PC-9 (cell line): ENCODE measurements around the gene FLNB. TPM values are rescaled to one million over a fixed set of nuclear protein-coding genes. Genes with fewer than 3 reads are reported as not detected.

Source experiments
- BruUV-seq: library from RNA; stranded (reverse); fragments of 400-500 nt; replicated peaks from 2 replicates; lab custom pipeline; 2021; lab: Mats Ljungman, UMichigan
- CTCF ChIA-PET: fragments of 300-600 bp; sonication (Branson Sonifier 250); formaldehyde crosslinking; loops from one replicate; lab custom pipeline; 2022; ENCODE audit warnings: antibody characterized with exemption; lab: Charles Lee
- POLR2A ChIA-PET: fragments of 300-600 bp; sonication (Branson Sonifier 250); formaldehyde crosslinking; loops from one replicate; lab custom pipeline; 2022; ENCODE audit warnings: antibody characterized with exemption; ENCODE audit not compliant: unreplicated experiment; lab: Charles Lee
- DNase-seq, 2 experiments: peaks; one replicate each; pipeline versions ENCODE4 v3.0.0 to v3.0.0-alpha.2; 2015 to 2022; ENCODE audit warnings: mixed read lengths in 1 of 2
- H2AFZ ChIP-seq: fragments of 200-600 bp; sonication (generic); 2 replicates; pipeline ENCODE4 v1.8.1; 2017; ENCODE audit warnings: antibody characterized with exemption
- H3F3A ChIP-seq: fragments of 200-600 bp; sonication (generic); 2 replicates; pipeline ENCODE4 v1.8.1; 2017; ENCODE audit warnings: antibody characterized with exemption, mild to moderate bottlenecking, low read depth; ENCODE audit not compliant: insufficient read depth
- H3K27ac ChIP-seq: fragments of 200-600 bp; sonication (generic); 2 replicates; pipeline ENCODE4 v1.6.1; 2016; ENCODE audit warnings: mixed run types
- H3K27me3 ChIP-seq: fragments of 200-600 bp; sonication (generic); 2 replicates; pipeline ENCODE4 v1.6.1; 2016; ENCODE audit warnings: low read depth, mixed run types; ENCODE audit not compliant: insufficient read depth
- H3K36me3 ChIP-seq: fragments of 200-600 bp; sonication (generic); 2 replicates; pipeline ENCODE4 v1.6.1; 2016; ENCODE audit warnings: low read depth, mixed run types
- H3K4me1 ChIP-seq: fragments of 200-600 bp; sonication (generic); replicated peaks from 2 replicates; pipeline ENCODE4 v1.6.1; 2016; ENCODE audit warnings: mixed run types; ENCODE audit not compliant: insufficient read depth
- H3K4me2 ChIP-seq: fragments of 200-600 bp; sonication (generic); 2 replicates; pipeline ENCODE4 v1.6.1; 2017; ENCODE audit warnings: mixed run types
- H3K4me3 ChIP-seq: fragments of 200-600 bp; sonication (generic); 2 replicates; pipeline ENCODE4 v1.6.1; 2016; ENCODE audit warnings: mixed run types
- H3K79me2 ChIP-seq: fragments of 200-600 bp; sonication (generic); 2 replicates; pipeline ENCODE4 v1.6.1; 2017; ENCODE audit warnings: low read depth, mixed run types
- H3K9me2 ChIP-seq: fragments of 200-600 bp; sonication (generic); 2 replicates; pipeline ENCODE4 v1.8.1; 2017; ENCODE audit warnings: mild to moderate bottlenecking; ENCODE audit not compliant: insufficient read depth
- H3K9me3 ChIP-seq: fragments of 200-600 bp; sonication (generic); 2 replicates; pipeline ENCODE4 v1.8.1; 2016; ENCODE audit warnings: low read depth; ENCODE audit not compliant: insufficient read depth
- H4K20me1 ChIP-seq: fragments of 200-600 bp; sonication (generic); 2 replicates; pipeline ENCODE4 v1.8.1; 2017; ENCODE audit not compliant: insufficient read depth
- EZH2 ChIP-seq: fragments of 200-600 bp; sonication (generic); IDR thresholded peaks from 2 replicates; pipeline ENCODE4 v1.8.0; 2017; ENCODE audit warnings: antibody characterized with exemption, low read depth
- intact Hi-C: fragments of 100-400 bp; cut with micrococcal nuclease; formaldehyde crosslinking; loops from one replicate; pipeline ENCODE4 v1.10.0; 2022; ENCODE audit not compliant: unreplicated experiment
- total RNA-seq: library from RNA; stranded (reverse); gene quantifications from 2 replicates; pipeline ENCODE4 v1.2.3, GENCODE V29; 2021
- TF ChIP-seq, protein P1 (sequence below): fragments of 200-600 bp; sonication (generic); conservative IDR thresholded peaks from 2 replicates; pipeline ENCODE4 v1.6.1; 2017; ENCODE audit warnings: mixed run types, antibody characterized with exemption, mild to moderate bottlenecking, moderate library complexity

FLNB gene
- total RNA-seq, 1 experiment from 2014 or later: 349 TPM

DNA sequence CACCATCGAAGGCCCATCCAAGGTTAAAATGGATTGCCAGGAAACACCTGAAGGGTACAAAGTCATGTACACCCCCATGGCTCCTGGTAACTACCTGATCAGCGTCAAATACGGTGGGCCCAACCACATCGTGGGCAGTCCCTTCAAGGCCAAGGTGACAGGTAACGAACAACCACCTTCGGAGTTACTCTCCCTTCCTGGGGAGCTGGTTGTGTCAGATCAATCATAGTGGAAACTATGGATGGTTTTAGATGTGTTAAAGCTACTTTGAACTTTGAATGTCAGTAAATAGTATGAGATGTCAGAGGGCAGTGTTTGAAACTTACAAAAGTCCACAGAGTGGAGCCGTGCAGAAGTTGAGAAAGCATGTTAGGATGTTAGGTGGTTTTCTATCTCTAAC, 160.3 kb downstream of the FLNB start:
- Histone ChIP-seq H3K4me1 (no peaks in the 10 kb centered on the region), H3K27ac (no peak overlapping the region), H3K9me2 (no peaks in the 10 kb centered on the region), H3K36me3 (peaks cover 32% of the 10 kb centered on the region), H3K4me3 (no peak overlapping the region), H4K20me1 (no peaks in the 10 kb centered on the region; the same call in 1 of the 2 replicates), H3K79me2 (no peaks in the 10 kb centered on the region), H2AFZ (no peak overlapping the region), H3K27me3 (no peaks in the 10 kb centered on the region), H3F3A (peaks cover 54% of the 10 kb centered on the region; the same call in 1 of the 2 replicates), H3K4me2 (no peak overlapping the region), H3K9me3 (no peaks in the 10 kb centered on the region)
- BruUV-seq: no TSS peak
- no peak for DNase-seq
- intact Hi-C loops: no loop called here
- TF ChIP-seq EZH2: no peak
- TF ChIP-seq, protein P1, sequence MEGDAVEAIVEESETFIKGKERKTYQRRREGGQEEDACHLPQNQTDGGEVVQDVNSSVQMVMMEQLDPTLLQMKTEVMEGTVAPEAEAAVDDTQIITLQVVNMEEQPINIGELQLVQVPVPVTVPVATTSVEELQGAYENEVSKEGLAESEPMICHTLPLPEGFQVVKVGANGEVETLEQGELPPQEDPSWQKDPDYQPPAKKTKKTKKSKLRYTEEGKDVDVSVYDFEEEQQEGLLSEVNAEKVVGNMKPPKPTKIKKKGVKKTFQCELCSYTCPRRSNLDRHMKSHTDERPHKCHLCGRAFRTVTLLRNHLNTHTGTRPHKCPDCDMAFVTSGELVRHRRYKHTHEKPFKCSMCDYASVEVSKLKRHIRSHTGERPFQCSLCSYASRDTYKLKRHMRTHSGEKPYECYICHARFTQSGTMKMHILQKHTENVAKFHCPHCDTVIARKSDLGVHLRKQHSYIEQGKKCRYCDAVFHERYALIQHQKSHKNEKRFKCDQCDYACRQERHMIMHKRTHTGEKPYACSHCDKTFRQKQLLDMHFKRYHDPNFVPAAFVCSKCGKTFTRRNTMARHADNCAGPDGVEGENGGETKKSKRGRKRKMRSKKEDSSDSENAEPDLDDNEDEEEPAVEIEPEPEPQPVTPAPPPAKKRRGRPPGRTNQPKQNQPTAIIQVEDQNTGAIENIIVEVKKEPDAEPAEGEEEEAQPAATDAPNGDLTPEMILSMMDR: no peak
- POLR2A ChIA-PET: no interaction called here
- CTCF ChIA-PET: no interaction called here

DNA sequence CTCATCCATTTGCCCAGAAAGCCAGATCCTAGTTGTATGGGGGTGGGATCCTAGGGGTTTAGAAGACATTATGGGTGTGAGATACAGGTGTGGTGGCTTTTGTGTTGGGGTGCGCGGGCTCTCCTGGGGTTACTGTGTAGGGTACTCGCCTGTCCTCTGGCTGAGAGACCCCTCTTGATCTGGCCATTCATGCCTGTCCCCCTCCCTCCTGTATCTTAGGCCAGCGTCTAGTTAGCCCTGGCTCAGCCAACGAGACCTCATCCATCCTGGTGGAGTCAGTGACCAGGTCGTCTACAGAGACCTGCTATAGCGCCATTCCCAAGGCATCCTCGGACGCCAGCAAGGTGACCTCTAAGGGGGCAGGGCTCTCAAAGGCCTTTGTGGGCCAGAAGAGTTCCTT, 161.1 kb downstream of the FLNB start:
- Histone ChIP-seq H4K20me1 (no peaks in the 10 kb centered on the region; the same call in 1 of the 2 replicates), H3K27me3 (no peaks in the 10 kb centered on the region), H3K36me3 (peaks cover 25% of the 10 kb centered on the region), H3K9me2 (no peaks in the 10 kb centered on the region), H3K4me1 (no peaks in the 10 kb centered on the region), H2AFZ (no peak overlapping the region), H3K4me2 (no peak overlapping the region), H3K4me3 (no peak overlapping the region), H3F3A (peaks cover 61% of the 10 kb centered on the region; the same call in 1 of the 2 replicates), H3K79me2 (no peaks in the 10 kb centered on the region), H3K9me3 (no peaks in the 10 kb centered on the region), H3K27ac (no peak overlapping the region)
- no peak for TF ChIP-seq EZH2
- TF ChIP-seq, protein P1: no peak
- no peak for DNase-seq
- intact Hi-C loops: no loop called here
- ChIA-PET POLR2A (no interaction called here), CTCF (no interaction called here)
- BruUV-seq: no TSS peak

DNA sequence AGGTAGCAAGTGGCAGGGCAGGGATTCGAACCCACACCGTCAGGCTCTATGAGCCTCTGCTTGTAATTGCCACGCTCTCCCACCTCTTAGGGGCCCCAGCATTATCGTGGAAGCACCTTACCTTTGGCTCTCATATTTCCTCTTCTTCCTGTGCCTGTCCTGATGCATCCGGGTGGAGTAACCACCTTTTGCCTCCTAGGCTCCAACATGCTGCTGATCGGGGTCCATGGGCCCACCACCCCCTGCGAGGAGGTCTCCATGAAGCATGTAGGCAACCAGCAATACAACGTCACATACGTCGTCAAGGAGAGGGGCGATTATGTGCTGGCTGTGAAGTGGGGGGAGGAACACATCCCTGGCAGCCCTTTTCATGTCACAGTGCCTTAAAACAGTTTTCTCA, 162.2 kb downstream of the FLNB start:
- no peak overlapping the region for H3K27ac ChIP-seq
- no peaks in the 10 kb centered on the region for H4K20me1 ChIP-seq
- ChIA-PET CTCF (no interaction called here), POLR2A (no interaction called here)
- no peak for DNase-seq
- H3K4me1 ChIP-seq: no peaks in the 10 kb centered on the region
- no peak overlapping the region for H2AFZ ChIP-seq
- H3K27me3 ChIP-seq: no peaks in the 10 kb centered on the region
- TF ChIP-seq, protein P1: no peak
- TF ChIP-seq EZH2: no peak
- no peak overlapping the region for H3K4me2 ChIP-seq
- H3K36me3 ChIP-seq: peaks cover 25% of the 10 kb centered on the region
- no peaks in the 10 kb centered on the region for H3K79me2 ChIP-seq
- no peaks in the 10 kb centered on the region for H3K9me2 ChIP-seq
- no peak overlapping the region for H3K4me3 ChIP-seq
- H3F3A ChIP-seq: peaks cover 65% of the 10 kb centered on the region
- H3K9me3 ChIP-seq: no peaks in the 10 kb centered on the region
- intact Hi-C loops: loop anchor here (5.0 to 10.0 kb wide), 3 partner anchors 163 to 306 kb away; partner anchors contain the start of gene FLNB
- no TSS peak for BruUV-seq
